ENCODE results near the gene STEAP1B. TPM values are rescaled to one million over a fixed set of nuclear protein-coding genes. Genes with fewer than 3 reads are reported as not detected.
"Not testable (repeated sequence)": the region's sequence is repeated elsewhere in the genome, so short reads cannot be mapped to it uniquely, and the experiment has no call there.

STEAP1B gene
- total RNA-seq, 1 experiment from 2014 or later, result 0.08 TPM

DNA sequence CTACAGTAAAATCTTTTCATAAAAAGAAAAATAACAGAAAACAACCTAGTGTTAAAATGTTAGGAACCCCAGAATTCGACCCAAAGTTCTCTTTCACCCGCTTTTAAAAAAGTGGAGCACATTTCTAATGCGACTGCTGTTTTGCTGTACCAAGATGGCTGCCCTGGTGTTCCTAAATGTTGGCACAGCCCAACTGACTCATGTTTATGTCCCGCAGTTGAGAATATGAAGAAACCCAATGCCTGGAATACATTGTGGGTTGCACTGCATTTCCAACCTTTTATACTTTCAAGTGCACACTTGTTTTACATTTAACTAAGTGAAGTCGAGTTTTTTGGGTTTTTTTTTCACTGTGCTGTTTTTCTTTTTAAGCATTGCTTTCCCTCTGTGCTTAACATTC lies 944 bp downstream of the STEAP1B start:
- no peak for DNase-seq (ENCODE audit: low read depth)

DNA sequence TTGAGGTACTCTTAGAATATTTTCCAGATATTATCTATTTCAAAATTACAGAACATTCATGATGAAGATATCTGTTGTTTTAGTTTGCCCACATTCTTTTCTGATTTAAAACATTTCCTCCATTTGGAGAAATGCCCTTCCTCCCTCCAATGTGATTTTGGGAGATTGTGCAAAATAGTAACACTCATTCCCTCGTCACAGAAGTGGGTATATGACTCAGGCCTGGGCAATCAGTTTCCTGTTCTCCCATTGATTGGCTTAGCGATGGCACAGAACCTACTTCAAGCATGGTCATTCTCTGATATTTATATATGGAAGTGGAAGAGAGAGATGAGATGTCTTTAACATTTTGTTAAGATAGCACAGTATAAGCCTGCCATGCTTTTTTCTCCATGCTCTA lies 3.1 kb downstream of the STEAP1B start:
- peak; percentile 75 for DNase-seq (ENCODE audit: low read depth)

DNA sequence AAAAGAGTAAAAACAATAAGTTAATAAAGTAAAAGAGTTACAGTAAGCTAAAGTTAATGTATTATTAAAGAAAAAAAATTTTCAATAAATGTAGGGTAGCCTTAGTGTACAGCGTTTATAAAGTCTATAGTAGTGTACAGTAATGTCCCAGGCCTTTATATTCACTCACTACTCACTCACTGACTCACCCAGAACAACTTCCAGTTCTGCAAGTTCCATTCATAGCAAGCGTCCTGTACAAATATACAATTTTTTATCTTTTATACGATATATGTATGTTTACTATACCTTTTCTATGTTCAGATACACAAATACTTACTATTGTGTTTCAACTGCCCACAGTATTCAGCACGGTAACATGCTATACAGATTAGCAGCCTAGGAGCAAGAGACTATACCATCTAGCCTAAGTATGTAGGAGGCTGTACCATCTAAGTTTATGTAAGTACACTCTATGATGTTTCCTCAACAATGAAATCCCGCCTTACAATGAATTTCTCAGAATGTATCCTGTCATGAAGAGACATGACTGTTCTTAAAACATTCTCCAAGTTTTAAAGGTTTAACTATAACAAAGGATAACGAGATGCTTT lies 3.6 kb downstream of the STEAP1B start:
- peak; percentile 49 for DNase-seq (ENCODE audit: low read depth)

- DNase-seq (ENCODE audit: low read depth), result not testable (repeated sequence)
These were observed 6.6 kb downstream of the STEAP1B start for GRCh38 chr7:22493160-22493925.

DNA sequence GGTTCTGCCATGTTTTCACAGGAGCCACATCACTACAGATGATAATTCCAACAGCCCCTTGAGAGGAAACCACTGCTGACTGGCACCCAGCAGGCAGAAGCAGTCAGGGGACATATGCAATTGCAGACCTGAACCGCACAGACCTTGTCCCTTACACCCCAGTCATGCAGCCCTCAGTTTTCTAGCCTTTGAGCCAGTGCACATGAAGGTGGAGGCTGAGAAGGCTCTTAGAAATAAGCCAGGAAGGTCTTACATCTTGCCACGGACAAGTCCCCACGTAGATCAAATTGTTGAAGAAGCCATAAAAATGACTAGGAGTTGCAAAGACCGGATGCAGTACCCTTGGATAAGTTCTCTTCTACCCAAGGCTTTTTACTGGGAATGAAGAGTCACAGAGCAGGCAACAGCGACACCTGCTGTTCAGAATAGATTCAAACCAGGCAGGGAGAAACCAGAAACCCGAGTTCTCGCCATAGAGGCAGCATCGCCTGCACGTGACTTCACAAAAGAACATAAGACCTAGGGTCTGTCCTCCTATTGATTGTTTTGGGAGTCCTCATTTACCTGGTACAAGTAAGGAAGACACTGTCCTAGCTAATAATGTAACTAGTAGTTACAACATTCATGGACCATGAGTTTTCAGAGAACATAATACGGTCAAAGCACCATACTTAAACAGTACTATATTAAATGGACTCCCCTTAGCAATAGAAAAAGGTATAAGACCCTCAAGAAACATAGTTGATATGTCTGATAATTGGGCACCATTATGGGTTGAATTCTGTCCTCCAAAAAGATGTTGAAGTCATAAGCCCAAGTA lies 11.1 kb downstream of the STEAP1B start:
- DNase-seq (ENCODE audit: low read depth), result peak; percentile 70

DNA sequence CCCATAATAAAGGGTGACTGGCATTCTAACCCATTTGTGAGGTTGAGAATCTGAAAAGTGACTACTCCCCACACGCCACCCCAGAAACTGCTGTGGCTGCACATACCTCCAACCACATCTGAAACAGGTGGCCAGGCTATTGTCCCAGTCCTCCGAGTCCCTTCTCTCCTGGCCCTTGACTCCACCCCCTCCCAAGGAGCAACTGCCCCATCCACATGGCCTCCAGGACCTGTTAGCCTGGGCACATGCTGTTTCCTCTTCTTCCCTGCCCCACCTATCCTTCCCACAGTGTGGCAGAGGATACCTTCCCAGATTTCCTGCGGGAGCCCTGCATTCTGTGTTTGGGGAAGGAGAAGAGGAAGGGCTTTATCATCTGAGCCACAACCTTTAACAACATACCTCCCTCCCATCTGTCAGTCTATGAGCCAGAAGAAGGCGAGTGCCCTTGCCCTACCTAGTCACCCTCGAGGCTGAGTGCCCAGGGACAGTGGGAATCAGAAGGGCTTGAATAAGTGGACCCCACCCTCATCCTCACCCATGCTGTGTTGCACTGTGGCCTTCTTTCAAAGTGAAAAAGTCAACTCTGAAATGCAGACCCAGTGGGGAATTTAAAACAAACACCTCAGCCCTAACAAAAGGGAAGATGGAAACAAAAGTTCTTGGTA lies 11.9 kb downstream of the STEAP1B start:
- no peak for DNase-seq (ENCODE audit: low read depth)

DNA sequence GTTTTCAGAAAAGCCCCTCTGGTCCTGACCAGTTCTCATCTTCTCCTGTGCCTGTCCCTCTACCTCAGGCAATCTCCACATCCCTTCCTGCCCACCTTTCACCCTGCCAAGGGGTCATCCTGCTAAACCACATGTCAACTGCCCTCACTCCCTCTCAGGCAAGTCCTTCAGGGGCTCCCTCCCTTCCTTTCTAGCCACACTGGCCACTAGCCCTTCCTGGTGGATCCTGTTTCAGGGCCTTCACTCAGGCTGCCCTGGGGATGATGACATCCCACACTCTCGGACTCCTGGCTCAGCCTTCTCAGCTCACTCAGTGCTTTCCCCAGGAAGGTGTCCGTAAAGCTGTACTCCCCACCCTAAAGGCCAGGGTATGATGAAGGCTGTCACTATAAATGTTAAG lies 13.4 kb downstream of the STEAP1B start:
- no peak for DNase-seq (ENCODE audit: low read depth)

DNA sequence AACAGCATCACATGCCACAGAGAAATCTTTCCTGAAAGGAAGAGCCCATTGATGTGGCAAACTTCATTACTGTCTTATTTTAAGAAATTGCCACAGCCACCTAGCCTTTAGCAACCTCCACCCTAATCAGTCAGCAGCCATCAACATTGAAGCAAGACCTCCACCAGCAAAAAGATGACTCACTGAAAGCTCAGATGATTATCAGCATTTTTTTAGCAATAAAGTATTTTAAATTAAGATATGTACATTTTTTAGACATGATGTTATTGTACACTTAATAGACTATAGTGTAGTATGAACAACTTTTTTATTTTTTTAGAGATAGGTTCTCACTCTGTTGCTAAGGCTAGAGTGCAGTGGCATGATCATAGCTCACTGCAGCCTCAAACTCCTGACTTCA lies 14.8 kb downstream of the STEAP1B start:
- no peak for DNase-seq (ENCODE audit: low read depth)

- DNase-seq (ENCODE audit: low read depth), result no peak
These were observed 17.5 kb downstream of the STEAP1B start for GRCh38 chr7:22482503-22482902.

GRCh38 chr7:22481726-22482125 lies 18.3 kb downstream of the STEAP1B start:
- DNase-seq (ENCODE audit: low read depth), result peak; percentile 24

DNA sequence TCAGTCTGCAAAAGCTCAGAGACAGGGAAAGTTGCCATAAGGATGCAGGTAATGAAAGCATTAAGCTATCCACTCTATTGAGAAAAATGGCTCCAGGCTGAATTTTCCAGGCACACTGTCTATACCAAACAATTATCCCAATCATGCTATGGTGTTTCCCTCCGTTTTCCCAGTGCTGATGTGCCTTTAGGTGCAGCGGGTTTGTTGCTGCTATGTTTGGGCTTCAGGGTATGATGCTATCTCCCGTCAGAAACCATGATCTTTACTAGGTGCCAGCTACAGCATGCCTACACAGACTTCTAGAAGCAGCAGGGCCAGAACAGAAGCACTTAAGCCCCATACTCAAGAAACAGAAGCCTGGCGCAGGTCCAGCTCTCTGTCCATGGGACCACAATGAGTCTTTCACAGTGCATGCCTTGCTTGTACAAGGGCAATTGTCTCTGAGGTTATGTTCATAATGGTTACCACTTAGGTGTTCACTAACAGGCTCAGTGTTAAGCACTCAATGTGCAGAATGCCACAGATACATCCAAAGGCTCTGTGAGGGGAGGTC lies 19.4 kb downstream of the STEAP1B start:
- no peak for DNase-seq (ENCODE audit: low read depth)

DNA sequence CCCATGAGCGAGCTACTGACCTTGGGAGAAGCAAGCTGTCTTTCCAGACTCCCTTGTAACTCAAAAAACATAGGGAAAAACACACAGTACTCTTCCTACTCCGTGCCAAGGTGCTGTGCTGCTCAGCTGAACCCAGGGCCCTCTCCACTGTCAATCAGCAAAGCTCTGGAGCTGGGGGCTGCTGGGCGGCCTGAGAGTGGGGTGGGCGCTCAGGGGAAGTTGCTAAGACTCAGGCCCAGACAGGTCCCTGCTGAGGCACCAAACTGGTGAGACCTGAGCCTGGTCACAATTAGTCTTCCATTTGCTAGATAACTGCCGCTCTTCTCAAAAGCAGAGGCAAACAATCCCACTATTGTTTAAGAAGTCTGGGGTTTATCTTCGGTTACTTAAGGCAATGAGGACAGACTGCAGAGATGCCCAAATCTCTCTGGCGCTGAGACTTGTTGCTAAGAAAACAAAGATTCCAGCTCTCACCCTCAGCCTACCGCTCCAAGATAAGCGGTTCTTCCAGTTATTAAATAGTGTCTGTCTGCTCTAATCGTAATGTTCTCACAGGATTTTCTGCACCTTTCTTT lies 22.0 kb downstream of the STEAP1B start:
- DNase-seq (ENCODE audit: low read depth), result no peak

DNA sequence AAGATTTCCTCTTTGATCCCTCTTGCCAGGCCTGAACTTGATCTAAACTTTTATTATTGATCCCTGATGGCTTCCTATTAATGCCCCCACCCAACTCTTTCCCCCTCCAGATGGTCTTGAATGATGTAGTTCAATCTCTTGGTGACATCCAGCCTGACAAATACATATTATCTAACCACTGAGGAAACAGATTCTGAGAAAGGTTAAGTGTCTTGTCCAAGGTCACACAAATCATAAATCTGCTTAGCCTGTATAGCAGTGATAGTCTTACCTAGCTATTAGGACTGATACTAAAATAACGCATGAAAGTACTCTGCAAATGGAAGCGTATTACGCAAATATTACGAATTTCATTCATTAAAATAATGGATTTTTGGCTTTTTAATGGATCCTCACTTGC lies 22.7 kb downstream of the STEAP1B start:
- DNase-seq (ENCODE audit: low read depth), result no peak

DNA sequence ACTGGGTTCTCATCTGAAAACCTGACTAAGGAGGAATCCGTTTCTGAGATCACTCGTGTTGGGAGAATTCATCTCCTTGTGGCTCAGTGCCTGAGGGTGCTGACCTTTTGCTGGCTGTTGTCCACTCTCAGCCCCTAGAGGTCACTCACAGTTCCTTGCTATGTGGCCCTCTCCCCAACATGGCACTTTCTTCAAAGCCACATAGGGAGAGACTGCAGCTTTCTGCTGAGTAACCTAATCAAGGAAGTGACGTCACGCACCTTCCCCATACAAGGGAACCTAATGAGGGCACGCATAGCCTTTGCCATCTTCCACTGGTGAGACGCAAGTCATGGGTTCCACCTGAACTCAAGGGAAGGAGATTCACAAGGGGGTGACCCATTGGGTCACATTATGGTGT lies 23.2 kb downstream of the STEAP1B start:
- DNase-seq (ENCODE audit: low read depth), result no peak

GRCh38 chr7:22474645-22475044 lies 25.3 kb downstream of the STEAP1B start:
- DNase-seq (ENCODE audit: low read depth), result no peak

DNA sequence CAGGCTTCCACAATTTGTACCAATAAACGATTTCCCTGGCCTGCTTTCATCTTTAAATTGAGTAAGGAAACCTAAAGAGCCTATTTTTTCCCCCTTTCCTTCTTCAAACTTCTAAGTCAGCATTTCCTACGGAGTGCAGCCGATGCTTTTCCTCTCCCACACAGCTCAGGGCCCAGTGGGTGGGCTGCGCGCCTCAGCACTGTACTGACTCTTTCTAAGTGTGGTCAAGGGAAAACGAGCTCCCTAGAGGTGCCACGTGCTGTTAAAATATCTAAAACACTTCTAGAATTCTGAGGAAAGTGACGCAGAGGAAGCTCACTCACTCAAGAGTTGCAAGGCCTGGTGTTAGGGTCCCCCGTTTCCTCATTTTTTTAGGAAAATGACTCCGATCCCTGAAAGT lies 29.0 kb downstream of the STEAP1B start:
- no peak for DNase-seq (ENCODE audit: low read depth)

- no peak for DNase-seq (ENCODE audit: low read depth)
These were observed 30.4 kb downstream of the STEAP1B start for GRCh38 chr7:22469371-22470143.

GRCh38 chr7:22468609-22469008 lies 31.4 kb downstream of the STEAP1B start:
- no peak for DNase-seq (ENCODE audit: low read depth)

- no peak for DNase-seq (ENCODE audit: low read depth)
These were observed 35.7 kb downstream of the STEAP1B start for GRCh38 chr7:22464299-22464698.

DNA sequence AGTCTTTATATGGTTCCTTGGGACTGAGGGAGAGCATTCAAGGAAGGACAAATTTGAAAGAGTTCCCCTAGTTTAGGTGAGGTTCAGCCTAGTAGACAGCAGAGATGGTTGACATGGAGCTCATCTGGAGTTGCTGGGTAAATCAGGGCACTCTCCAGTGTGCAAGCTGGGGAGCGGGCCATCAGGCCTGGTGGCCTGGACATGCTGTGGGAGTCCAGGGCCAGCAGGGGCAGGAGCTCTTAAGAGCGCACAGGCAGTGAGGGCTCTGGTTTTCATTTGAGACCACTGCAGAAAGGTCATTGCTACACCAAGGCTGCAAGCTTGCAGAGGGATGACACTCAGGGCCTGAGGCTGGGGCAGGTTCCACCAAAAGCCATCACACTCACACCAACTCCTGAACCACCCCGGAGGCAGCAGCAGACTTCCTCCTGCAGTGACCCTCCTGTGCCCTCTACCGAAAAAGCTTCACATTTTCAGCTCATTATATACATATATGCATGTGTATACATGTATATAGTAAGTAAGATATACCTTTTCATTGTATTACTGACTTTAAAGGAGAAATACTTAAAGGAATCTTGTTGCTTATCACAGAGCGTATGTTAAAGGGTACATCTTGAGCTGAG lies 39.5 kb downstream of the STEAP1B start:
- no peak for DNase-seq (ENCODE audit: low read depth)

Measured in HT1080 (cell line).